DND-41 (cell line): ENCODE results near the gene MYCBP2.

Source experiments
- EZH2 ChIP-seq: IDR thresholded peaks from 3 replicates; pipeline ENCODE4 v1.6.1; 2012; ENCODE audit warnings: borderline replicate concordance, low read depth, mild to moderate bottlenecking, moderate library complexity, low read length, inconsistent platforms; ENCODE audit not compliant: severe bottlenecking
- TF ChIP-seq, protein P1 (sequence below): IDR thresholded peaks from 2 replicates; pipeline ENCODE4 v1.5.1; 2012; ENCODE audit warnings: borderline replicate concordance, low read length, moderate library complexity, mild to moderate bottlenecking; ENCODE audit not compliant: poor library complexity, severe bottlenecking; ENCODE audit errors: extremely low read depth

DNA sequence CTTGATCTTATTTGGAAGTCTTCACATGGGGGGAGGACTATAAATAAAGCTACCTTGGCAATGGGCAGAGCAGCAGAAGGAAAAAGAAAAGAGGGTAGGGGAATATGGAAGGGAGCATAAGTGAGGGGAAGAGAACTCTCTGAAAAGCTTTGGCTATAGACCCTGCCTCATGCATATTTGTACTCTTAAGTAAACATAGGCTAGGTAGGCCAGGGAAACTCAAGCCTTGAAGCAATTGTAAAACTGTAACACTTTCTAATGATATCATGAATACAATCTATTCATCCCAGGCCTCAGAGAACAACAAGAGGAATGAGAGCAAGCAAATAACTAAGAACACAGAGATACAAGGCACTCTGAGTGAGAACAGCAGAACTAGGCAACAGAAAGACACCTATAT, 20.4 kb downstream of the MYCBP2 start:
- TF ChIP-seq, protein P1, sequence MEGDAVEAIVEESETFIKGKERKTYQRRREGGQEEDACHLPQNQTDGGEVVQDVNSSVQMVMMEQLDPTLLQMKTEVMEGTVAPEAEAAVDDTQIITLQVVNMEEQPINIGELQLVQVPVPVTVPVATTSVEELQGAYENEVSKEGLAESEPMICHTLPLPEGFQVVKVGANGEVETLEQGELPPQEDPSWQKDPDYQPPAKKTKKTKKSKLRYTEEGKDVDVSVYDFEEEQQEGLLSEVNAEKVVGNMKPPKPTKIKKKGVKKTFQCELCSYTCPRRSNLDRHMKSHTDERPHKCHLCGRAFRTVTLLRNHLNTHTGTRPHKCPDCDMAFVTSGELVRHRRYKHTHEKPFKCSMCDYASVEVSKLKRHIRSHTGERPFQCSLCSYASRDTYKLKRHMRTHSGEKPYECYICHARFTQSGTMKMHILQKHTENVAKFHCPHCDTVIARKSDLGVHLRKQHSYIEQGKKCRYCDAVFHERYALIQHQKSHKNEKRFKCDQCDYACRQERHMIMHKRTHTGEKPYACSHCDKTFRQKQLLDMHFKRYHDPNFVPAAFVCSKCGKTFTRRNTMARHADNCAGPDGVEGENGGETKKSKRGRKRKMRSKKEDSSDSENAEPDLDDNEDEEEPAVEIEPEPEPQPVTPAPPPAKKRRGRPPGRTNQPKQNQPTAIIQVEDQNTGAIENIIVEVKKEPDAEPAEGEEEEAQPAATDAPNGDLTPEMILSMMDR = no peak
- no peak for TF ChIP-seq EZH2
